GM18868 (cell line): ENCODE measurements around the gene EVI5.

Source experiments
- ATAC-seq: cut with Tn5 transposase; IDR thresholded peaks from one replicate; pipeline ENCODE4 v1.9.1; 2021; ENCODE audit warnings: mild to moderate bottlenecking, moderate library complexity; ENCODE audit not compliant: unreplicated experiment

Gene EVI5

DNA sequence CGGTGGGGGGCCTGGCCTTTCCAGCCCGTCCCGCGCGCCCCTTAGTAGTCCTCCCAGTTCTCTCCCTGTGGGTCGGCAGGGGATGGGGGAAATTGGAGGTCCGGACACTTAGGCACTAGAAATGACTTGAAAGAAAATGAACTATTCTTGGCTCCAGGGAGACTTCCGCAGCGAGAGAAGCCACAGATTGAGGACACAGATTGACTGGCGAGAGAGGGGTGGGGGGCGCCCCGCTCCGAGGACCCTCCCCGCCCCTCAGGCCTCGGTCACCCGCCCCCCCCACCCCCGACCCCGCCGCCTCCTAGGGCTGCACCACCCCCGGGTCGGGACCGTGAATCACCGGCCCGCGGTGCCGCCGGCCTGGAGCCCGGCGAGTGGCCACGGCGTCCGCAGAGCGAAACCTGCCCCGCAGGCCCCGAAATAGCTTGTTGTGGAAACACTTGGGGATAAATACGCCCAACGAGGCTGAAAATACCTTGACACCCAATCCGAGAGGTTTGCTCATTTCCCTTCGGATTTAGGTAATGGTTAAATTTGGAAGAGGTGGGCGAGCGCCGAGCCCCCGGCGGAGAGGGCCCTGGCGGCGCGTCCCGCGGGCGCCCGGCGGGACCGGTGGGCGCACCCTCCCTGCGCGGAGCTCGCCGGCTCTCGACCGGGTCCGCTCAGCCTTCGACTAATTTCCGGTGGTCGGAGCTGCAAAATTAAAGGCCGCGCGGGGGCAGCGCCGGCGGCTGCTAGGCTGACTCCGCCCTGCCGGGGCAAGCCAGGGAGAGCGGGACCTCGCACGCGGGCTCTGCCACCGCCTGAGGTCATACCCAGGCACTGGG is 298.4 kb downstream of the EVI5 start, which contains the start of gene GFI1:
Gene GFI1 (minus strand): TSS at position 675 of the 827 bp plus-strand sequence. CDS start 3,438 bp downstream, outside the sequence.
- peak; percentile 1 for ATAC-seq

DNA sequence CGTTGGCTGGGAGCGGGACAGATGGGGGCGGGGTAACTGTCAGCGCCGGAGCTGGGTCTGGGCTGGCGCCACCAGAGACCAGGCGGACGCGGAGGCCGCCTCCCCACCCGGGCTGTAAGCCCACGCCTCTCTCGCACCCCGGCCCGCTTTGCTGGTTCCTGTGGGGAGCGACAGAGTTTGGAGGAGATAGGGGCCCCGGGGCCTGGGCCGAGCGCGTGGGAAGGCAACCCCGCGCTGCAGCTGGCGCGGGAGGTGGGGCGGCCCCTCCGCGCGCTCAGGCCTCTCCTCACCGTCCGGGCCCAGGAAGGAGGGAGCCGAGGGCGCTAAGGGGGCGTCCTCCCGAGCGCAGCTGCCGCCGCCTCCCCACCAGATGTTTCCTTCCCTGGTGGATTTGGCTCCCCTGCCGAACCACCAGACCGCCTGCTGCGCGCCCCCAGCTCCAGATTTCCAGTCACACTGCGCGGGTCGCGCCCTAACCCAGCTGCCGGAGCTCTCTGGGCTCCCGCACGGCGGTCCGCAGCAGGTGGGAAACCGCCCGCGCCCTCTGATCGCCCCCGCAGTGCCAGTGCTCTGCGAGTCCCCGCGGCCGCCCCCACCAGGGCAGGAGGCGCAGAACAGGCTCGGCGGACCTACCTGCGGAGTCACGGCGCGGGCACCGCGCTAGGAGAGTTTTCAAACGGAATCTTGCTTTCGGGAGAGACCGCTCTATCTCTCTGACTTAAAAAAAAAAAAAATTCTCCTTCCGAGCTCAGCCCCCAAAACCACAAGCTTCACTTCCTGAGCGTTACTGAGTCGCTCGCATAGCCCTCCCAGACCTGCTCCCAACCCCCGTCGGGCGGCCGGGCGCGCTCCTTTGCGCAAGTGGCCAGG is 299.3 kb downstream of the EVI5 start:
- peak; percentile 58 for ATAC-seq

DNA sequence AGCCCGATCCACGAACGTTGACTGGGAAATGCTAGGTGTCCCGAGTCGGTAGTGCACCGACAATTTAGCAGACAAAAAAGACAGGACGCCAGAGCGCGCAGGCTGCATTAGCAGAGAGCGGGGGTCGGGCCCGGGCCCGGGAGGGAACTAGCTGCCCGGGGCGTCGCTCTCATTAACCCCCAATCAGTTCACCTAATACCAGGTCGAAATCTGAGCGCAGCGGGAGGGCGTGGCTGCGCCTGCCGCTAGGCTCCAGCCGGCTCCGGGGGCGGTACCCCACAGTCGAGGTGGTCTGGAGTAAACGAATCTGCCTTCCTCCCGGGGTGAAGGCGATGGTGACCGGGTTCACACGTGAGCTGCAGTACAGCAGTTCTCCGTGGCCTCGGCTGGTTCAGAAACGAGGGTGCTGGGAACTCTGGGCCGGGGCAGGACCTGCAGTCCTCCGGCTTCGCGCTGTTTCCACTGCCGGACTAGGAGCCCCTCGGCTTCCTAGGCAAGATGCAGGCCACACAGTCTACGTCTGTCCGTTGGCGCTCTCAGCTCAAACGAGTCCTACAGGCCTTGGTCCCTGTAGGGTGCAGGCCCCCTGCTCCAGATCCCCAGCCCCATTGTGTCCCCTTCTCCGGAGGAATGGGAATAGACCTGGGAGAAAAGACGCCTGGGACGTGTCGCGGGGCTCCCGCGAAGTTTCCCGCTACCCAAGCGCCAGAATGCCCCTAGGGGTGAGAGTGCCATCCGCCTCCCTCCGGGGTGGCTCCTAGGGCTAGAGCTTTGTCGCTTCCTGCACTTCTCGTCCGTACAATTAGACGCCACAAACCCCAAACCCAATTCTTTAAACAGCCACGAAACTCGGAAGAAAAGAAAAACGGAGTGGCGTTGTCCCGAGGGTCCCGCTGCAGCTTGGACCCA is 300.2 kb downstream of the EVI5 start:
- ATAC-seq: peak; percentile 24

DNA sequence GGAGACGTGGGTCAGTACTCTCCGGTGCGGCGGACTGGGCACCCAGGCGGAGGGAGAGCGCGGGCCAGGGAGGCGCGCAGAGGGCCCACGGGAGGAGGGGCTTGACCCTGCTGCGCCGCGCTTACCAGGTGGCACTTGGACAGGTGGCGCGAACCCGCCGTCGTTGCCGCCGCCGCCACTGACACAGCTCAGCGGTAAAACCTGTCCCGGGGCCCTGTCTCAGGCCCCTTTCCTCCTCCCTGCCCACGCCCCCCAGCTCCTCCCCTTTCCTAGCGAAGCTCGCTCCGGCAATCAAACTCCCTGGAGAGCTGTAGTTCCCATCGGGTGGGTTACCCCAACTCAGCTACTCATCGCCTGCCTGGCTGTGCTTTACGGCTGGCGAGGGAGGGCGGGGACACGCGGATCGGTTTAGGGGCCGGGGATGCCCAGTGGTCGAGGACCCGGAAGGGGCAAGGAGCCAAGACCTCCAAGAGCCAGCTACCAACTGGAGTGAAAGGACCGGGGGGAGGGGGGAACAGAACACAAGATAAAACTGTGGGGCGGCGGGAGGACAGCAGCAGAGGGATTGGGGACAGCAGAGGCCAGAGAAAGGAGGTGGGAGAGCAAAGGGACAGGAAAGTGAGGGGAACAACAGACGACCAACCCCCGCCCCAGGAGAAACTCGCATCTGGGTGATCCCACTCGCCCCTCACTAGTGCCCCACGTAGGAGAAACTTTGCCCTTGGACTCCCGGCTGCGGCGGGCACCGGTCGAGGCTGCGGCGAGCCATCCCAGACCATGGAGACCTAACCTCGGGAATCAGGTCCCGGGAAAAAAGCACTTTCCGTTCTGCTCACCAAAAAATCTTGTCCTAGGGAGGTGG is 301.1 kb downstream of the EVI5 start:
- ATAC-seq: no peak

DNA sequence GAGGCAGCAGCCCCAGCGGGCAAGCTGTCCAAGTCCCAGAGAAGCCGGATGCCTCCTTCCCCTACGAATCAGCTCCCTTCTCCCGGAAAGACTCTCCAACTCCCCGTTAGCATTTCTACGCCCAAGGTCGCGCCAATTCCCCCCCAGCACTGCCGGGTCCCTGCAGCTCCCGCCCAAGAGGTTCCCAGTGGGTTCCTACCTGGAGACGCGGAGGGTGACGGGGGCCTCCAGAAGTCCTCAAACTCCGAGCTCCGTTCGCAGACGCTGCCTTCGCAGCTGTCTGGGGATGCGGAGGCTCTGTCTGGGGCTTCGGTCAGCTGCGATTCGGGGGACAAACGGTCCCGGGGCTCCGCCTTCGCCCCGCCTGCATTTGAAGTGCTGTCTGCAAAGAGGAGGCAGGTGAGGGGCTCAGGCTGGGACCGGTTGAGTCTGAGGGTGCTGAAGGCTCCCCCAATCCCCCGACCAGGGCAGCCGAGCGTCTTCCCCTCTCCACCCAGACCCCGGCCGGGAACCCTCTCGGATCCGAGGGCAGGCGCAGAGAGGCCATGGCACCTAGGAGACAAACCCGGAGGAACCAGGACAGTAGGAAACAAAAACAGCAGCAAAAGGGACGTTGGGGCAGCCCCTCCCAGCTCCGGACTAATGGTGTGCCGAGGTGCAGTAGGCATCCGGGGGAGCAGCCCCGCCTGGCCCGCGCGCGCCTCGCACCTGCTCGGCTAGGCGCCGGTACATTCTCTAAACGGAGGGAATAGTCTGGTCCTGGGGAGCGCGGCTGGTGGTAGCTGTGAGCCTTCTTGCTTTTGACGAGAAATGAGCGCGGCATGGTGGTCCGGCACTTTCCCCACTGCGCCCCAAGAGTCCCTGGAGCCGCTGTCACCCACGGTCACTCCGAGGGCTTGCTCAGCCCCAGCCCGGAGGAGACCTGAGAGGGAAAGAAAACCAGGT is 302.0 kb downstream of the EVI5 start:
- ATAC-seq: no peak

DNA sequence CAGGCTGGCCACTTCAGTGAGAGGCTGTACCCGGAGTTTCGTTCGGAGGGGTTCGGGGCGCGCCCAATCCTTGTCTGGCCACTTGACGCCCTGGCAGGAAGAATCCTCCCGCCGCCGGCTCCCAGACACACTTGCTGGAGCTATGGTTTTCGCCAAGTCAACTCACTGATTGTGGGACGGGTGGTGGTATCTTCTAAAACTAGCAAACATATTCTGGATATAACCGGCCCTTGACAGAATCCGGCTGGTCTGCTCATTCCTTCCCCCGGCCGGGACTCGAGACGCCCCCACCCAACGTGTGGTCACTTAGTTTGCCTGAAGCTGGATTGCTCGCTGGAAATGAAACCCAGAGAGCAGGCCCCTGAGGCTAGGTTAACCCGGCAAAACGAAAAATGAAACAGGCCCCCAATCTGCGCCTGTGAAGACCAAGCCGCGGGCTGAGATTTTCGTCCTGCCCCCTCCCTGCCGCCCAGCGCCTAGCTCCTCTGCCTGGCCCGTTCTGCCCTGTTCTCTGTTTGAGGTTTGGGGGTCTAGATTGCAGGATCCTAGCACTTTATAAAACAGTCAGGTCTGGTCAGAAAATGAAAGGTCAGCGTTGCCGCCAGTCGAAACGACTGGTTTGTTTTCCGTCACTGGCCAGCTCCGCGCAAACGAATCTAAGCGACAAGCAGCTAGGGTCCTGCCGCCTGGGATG is 302.8 kb downstream of the EVI5 start:
- ATAC-seq: no peak

DNA sequence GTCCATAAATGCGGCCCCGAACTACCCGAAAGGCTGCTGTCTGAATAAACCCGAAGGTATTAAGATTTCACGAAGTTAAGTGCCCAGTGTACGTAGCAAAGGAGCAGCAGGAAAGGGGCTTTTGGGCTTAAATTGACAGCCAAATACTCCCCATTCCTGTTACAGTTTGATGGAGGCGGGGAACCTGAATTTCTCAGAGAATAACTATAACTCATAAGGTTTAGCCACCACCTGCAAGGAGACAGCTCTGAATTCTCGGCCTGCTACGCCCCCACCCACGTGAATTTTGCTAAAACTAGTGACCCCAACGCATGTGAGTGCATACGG is 303.3 kb downstream of the EVI5 start:
- no peak for ATAC-seq

DNA sequence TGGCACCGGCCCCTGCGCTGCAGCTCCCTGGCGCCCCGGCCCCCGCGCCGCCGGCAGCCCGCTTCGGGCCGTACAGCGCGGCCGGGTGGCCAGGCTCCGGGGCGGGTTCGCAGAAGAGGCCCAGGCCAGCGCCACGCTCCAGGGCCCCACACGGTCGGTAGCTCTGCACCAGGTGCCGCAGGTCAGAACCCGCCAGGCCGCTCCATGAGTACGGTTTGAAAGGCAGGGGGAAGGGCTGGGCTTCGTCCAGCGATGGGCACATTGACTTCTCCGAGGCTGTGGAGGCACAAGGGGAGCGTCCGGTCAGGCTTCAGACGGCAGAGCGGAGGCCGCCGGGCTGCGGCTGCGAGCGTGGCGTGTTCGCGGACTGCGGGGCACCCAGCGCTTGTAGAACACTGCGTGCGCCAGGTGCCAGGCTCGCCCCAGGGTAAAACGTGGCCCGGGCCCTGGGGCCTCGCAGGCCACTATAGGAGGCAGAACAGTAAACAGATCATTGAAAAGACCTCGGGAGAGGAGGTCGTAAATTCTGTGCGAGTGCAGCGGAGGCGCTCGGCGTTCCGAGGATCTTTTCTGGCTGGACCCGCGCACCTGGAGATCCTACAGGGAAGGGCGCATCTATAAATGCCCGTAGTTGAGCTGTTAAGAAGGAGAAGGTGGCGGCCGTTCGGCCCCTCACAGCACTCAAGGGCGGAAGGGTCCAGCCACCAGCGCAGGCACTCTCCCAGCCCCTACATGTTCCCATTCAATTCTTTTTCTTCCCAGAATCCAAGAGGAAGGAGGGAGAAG is 303.9 kb downstream of the EVI5 start:
- no peak for ATAC-seq

DNA sequence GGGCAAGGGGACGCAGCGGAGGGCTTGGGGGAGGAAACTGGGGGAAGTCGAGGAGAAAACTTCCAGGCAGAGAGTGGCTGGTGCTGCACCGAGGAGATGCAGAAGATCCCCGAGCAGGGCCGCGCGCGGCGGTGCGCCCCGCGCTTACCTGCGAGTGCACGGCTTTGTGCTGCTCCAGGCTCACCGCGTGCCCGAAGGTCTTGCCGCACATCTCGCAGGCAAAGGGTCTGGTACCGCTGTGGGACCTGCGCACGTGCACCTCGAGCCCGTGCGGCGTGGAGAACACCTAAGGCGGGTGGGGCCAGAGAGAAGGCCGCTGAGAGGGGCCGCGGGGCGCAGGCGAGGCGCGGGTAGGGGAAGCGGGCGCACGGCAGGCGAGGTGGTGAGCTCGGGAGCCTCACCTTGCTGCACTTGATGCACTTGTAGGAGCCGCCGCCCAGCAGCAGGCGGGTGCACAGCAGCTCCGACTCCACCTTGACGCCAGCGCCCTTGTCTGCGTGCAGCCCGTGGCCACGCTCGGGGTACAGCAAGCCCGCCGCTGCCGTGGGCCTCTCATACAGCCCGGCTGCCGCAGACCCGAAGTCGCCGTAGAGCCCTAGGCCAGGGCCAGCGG is 304.6 kb downstream of the EVI5 start:
- no peak for ATAC-seq

DNA sequence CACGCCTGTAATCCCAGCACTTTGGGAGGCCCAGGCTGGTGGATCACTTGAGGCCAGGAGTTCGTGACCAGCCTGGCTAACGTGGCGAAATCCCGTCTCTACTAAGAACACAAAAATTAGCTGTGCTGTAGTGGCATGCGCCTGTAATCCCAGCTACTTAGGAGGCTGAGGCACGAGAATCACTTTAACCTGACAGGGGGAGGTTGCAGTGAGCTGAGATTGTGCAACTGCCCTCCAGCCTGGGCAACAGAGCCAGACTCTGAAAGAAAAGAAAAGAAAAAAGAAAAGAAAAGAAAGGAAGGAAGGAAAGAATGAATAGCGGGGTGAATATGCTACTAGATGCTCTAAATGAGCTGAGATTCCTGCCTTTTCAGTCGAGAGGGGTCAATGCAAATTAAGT is 305.3 kb downstream of the EVI5 start:
- no peak for ATAC-seq

DNA sequence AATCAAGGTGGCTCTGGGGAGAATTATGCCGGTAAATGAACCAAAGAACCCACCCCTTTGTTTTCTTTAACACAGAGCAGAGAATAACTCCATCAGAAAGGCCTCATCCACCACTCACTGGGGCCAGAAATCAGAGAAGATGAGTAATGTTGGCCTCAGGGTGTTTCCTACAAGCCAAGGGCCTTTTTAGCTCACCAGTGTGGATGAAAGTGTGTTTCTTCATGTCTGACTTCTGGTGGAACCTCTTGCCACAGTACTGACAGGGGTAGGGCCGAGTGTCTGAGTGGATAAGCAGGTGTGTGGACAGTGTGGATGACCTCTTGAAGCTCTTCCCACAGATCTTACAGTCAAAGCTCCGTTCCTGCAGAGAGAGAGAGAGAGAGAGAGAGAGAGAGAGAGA is 306.5 kb downstream of the EVI5 start:
- no peak for ATAC-seq

DNA sequence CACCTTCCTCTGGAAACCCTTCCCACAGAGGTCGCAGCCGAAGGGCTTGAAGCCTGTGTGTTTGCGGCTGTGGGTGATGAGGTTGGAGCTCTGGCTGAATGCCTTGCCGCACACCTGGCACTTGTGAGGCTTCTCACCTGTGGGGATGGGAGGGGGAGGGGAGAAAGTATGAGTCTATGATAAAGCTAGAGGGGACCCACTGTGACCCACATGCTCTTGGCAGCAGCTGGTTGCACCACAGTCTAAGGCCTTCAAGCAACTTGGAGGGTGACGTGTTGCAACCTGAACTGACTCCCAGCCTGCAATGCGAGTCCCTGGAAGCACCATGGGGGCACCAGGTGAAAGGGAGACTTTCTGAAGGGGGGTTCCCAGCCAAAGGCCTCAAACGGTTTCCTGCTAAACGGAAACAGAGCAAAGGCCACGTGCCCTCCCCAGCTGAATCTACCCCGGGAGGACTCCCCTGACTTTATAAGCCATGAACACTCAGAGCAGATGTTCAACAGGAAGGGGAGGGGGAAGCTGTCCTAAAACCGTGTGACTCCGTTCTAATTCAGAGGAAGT is 308.8 kb downstream of the EVI5 start:
- ATAC-seq: peak; percentile 50

DNA sequence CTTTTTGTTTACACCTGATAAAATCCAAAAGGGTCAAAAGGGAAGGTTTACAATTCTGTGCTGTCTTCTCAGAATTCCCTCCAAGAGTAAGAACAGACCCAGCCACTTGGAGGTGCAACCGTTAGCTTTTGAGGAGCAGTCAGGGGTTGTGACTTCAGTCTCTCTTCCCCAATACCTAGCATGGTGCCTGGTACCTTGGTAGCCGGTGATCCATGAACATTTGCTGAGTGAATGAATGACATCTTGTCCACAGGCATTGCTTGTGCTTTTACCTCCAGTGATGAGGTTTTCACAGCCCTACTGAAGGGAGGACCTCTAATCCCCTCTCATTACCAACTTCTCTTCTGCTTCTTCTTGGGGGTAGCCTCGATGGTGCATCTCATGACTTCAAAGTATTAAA is 309.9 kb downstream of the EVI5 start:
- ATAC-seq: no peak

DNA sequence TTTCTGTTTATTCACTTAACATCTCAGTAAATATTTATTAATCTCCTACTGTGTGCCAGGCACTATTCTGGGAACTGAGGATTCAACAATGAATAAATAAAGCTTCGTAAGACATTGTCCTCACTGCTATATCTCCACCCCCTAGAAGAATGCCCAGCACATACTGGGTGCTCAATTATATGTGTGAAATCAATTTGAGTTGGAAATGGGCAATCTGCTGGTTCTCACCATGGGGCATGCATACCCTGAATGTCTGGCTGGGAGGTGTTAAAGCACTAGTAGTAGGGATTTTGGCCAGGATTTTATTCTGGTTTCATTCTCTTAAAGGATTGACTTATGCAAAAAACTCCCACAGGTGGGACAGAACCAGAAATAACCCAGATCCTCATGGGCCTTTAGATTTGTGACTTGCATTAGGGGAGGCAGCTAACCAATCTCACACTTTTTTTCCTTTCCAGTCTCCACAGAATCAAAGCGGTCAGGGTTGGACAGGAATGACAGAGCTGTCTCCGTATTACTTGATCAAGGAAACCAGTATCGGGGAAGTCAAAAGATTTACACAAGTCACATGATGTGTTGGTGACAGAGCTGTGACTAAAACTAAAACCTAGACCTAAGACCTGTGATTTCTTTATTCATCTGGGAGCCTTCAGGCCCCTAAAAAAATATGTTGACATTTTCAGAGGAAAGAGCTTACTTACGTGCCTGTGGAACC is 311.0 kb downstream of the EVI5 start:
- ATAC-seq: peak; percentile 82

DNA sequence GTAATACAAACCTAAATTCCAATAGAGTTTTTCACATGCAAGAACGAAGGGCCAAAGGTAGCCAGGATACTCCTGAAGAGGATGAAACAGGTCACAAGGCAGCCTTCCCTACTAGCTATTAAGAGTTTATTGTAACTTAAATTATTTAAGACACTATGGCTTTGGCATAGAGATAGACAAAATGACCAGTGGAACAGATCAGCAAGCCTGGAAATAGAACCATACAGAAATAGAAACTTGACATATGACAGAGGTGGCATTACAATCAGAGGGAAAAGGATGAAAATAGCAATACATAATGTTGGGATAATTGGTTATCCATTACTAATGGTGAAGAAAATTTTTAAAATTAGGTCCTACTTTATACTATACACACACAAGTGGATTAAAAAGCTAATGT is 314.7 kb downstream of the EVI5 start:
- ATAC-seq: no peak

DNA sequence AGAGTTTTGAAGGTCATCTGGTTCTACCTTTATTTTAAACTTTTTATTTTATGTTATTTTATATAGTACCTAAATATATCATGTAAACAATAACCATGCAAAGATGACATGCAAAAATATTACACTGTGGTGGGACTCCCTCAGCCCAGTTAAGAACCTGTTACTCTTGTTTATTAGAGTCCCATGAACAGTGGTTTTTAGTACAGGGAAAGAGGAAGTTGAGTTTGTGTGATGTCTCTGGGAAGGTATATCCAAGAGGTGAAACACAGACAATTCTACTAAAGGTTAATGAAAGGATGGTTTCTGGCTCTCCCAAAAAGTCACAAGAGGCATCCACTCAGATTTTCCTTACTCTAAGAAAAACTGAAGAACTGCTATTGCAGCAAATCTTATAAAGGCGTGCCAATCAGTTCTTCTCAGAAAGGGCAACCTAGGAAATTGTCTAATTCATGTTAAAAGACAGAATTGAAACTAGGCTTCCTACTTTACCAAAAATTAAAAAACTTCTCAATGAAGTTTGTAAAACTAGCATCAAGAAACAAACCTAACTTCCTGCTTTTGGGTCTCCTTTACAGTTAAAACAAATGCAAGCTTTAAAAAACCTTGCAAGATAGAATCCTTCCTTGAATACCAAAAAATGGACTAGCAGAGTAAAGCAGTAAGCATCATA is 318.1 kb downstream of the EVI5 start:
- ATAC-seq: no peak
